CD14-positive monocyte (primary cell): ENCODE data around the gene CIB1. TPM values are rescaled to one million over a fixed set of nuclear protein-coding genes. Genes with fewer than 3 reads are reported as not detected.

Experiments
- DNase-seq, 3 donors: peaks; one replicate each; pipeline ENCODE4 v3.0.0-alpha.2; 2011 to 2022
- H2AFZ ChIP-seq: 2 replicates; pipeline ENCODE4 v1.6.0; 2012; ENCODE audit warnings: mild to moderate bottlenecking, low read depth, low read length, inconsistent platforms; ENCODE audit not compliant: insufficient read depth, poor library complexity, severe bottlenecking
- H3K27ac ChIP-seq, 2 donors: 1 replicate in 1 of 2; 2 replicates in 1 of 2; pipeline ENCODE4 v1.5.1; 2012 to 2013; ENCODE audit warnings: low read length in 2 of 2, control low read depth in 1 of 2, inconsistent platforms in 1 of 2, low read depth in 1 of 2, mild to moderate bottlenecking in 1 of 2
- H3K27me3 ChIP-seq, 2 donors: one replicate each; pipeline versions ENCODE4 v1.6.0 to v1.6.1; 2011 to 2013; ENCODE audit warnings: low read length in 2 of 2; ENCODE audit not compliant: control insufficient read depth in 2 of 2, insufficient read depth in 2 of 2
- H3K36me3 ChIP-seq, 2 donors: replicated peaks in 1 of 2; 1 replicate in 1 of 2; 2 replicates in 1 of 2; pipeline versions ENCODE4 v1.5.1 to v1.6.1; 2012 to 2013; ENCODE audit warnings: low read length in 2 of 2, control low read depth in 1 of 2, inconsistent platforms in 1 of 2, mild to moderate bottlenecking in 1 of 2; ENCODE audit not compliant: insufficient read depth in 2 of 2, control insufficient read depth in 1 of 2
- H3K4me1 ChIP-seq, 2 donors: 1 replicate in 1 of 2; 2 replicates in 1 of 2; pipeline versions ENCODE4 v1.5.1 to v1.6.1; 2012 to 2013; ENCODE audit warnings: low read length in 2 of 2, control low read depth in 1 of 2, inconsistent platforms in 1 of 2, mild to moderate bottlenecking in 1 of 2, moderate library complexity in 1 of 2; ENCODE audit not compliant: insufficient read depth in 2 of 2, control insufficient read depth in 1 of 2
- H3K4me2 ChIP-seq: replicated peaks from 2 replicates; pipeline ENCODE3; 2012; ENCODE audit warnings: low read length, moderate library complexity, mild to moderate bottlenecking; ENCODE audit not compliant: poor library complexity, severe bottlenecking; ENCODE audit errors: extremely low read depth
- H3K4me3 ChIP-seq, 3 experiments: fragments of 200-600 bp in 1 of 3; sonication (generic) in 1 of 3; replicated peaks in 1 of 3; 1 replicate in 2 of 3; 2 replicates in 1 of 3; pipeline ENCODE4 v1.5.1; 2011 to 2013; ENCODE audit warnings: low read length in 3 of 3, mild to moderate bottlenecking in 3 of 3, control low read depth in 2 of 3, low read depth in 2 of 3, inconsistent platforms in 1 of 3, moderate library complexity in 1 of 3
- H3K79me2 ChIP-seq: 2 replicates; pipeline ENCODE4 v1.6.0; 2012; ENCODE audit warnings: mild to moderate bottlenecking, control low read depth, inconsistent platforms, low read length, moderate library complexity; ENCODE audit not compliant: insufficient read depth
- H3K9ac ChIP-seq: 2 replicates; pipeline ENCODE4 v1.6.0; 2017; ENCODE audit warnings: low read length, mild to moderate bottlenecking; ENCODE audit not compliant: insufficient read depth, poor library complexity, severe bottlenecking
- H3K9me3 ChIP-seq, 2 donors: replicated peaks in 1 of 2; 1 replicate in 1 of 2; 2 replicates in 1 of 2; pipeline versions ENCODE4 v1.5.1 to v1.6.1; 2012 to 2013; ENCODE audit warnings: low read length in 2 of 2, control low read depth in 1 of 2; ENCODE audit not compliant: control insufficient read depth in 1 of 2, insufficient read depth in 1 of 2
- H4K20me1 ChIP-seq: 2 replicates; pipeline ENCODE4 v1.6.0; 2012; ENCODE audit warnings: mild to moderate bottlenecking, low read length, control low read depth, moderate library complexity; ENCODE audit not compliant: insufficient read depth
- H3K27ac Mint-ChIP-seq, 7 donors: one replicate each; pipeline ENCODE4 v1.8.0; 2020; ENCODE audit warnings: mild to moderate bottlenecking in 7 of 7, mixed read lengths in 7 of 7, moderate library complexity in 6 of 7, inconsistent platforms in 2 of 7
- H3K27me3 Mint-ChIP-seq, 3 donors: one replicate each; pipeline ENCODE4 v1.8.0; 2021 to 2022; ENCODE audit warnings: low read depth in 3 of 3, mild to moderate bottlenecking in 3 of 3, mixed read lengths in 3 of 3, moderate library complexity in 3 of 3, inconsistent platforms in 1 of 3
- H3K36me3 Mint-ChIP-seq, 2 donors: one replicate each; pipeline ENCODE4 v1.8.0; 2020; ENCODE audit warnings: mixed read lengths in 2 of 2, inconsistent platforms in 1 of 2, mild to moderate bottlenecking in 1 of 2
- H3K4me1 Mint-ChIP-seq: one replicate; pipeline ENCODE4 v1.8.0; 2020; ENCODE audit warnings: mild to moderate bottlenecking, mixed read lengths
- H3K4me3 Mint-ChIP-seq, 2 donors: one replicate each; pipeline ENCODE4 v1.8.0; 2020; ENCODE audit warnings: mild to moderate bottlenecking in 2 of 2, mixed read lengths in 2 of 2, moderate library complexity in 1 of 2
- H3K9me3 Mint-ChIP-seq, 7 donors: one replicate each; pipeline ENCODE4 v1.8.0; 2020 to 2022; ENCODE audit warnings: mixed read lengths in 7 of 7, mild to moderate bottlenecking in 6 of 7, moderate library complexity in 6 of 7, inconsistent platforms in 2 of 7
- CTCF ChIP-seq: fragments of 200-600 bp; IDR thresholded peaks from one replicate; pipeline ENCODE4 v1.8.0; 2022; ENCODE audit warnings: antibody characterized with exemption, mild to moderate bottlenecking
- WGBS: methylation state at CpG from one replicate; pipeline ENCODE4 v1.1.5; 2013; ENCODE audit warnings: missing lambda C conversion rate; ENCODE audit not compliant: insufficient coverage; 5-methylcytosine and 5-hydroxymethylcytosine counted together
- intact Hi-C, 2 donors: fragments of 100-400 bp; cut with micrococcal nuclease; formaldehyde crosslinking; loops; one replicate each; pipeline versions ENCODE4 v1.15.0 to v1.15.1; 2023
- polyA plus RNA-seq, 3 donors: library from polyadenylated mRNA; depleted of rRNA in 1 of 3; unstranded in 2 of 3; stranded (reverse) in 1 of 3; fragments of 300-500 nt in 2 of 3; fragments of >200 nt in 1 of 3; fragmentation: Illumina TruSeq in 2 of 3; gene quantifications; 1 replicate in 2 of 3; 2 replicates in 1 of 3; pipeline ENCODE4 v1.2.3, GENCODE V29; 2012 to 2021

The CIB1 gene
- polyA plus RNA-seq, 3 donors = 77.5 to 197 (median 169) TPM

GRCh38 chr15:90230610-90231009 lies 3.1 kb downstream of the CIB1 start:
- intact Hi-C loops = loop anchor here (5.0 to 10.0 kb wide), 3 partner anchors 37 to 656 kb away; partner anchors contain the start of genes IQGAP1 (in 1 of the 2), NGRN (in 1 of the 2) and TICRR (in 1 of the 2)
- Histone ChIP-seq H3K9me3 (no peaks in the 10 kb centered on the region), H3K4me3 (peak overlapping the region in 1 of 3 experiments; percentile 96), H3K4me1 (peaks cover 41 to 47% of the 10 kb centered on the region in 2 donors), H4K20me1 (peaks cover 48% of the 10 kb centered on the region), H3K4me2 (peak overlapping the region; percentile 94), H2AFZ (no peak overlapping the region), H3K9ac (no peak overlapping the region), H3K36me3 (peaks cover 49 to 52% of the 10 kb centered on the region in 2 donors), H3K79me2 (peaks cover 32% of the 10 kb centered on the region), H3K27me3 (no peaks in the 10 kb centered on the region), H3K27ac (peak overlapping the region; percentile 80 to 86)
- Mint-ChIP-seq H3K4me3 (peak overlapping the region in 1 of 2 donors; percentile 61), H3K9me3 (peaks cover 0 to 1% (median 0%) of the 10 kb centered on the region in 7 donors), H3K36me3 (peaks cover 52 to 63% of the 10 kb centered on the region in 2 donors), H3K4me1 (peaks cover 40% of the 10 kb centered on the region), H3K27me3 (no peaks in the 10 kb centered on the region), H3K27ac (peak overlapping the region; percentile 95 to 98 (median 96))
- no peak for TF ChIP-seq CTCF
- WGBS = 91% methylated on average over 4 of the region's 8 CpGs
- no peak for DNase-seq

- Histone ChIP-seq H3K79me2 (peaks cover 32% of the 10 kb centered on the region), H3K4me3 (no peak overlapping the region), H3K4me2 (no peak overlapping the region), H2AFZ (no peak overlapping the region), H3K27ac (peak overlapping the region in 1 of 2 donors; percentile 80), H3K9ac (no peak overlapping the region), H3K4me1 (peaks cover 40 to 46% of the 10 kb centered on the region in 2 donors), H3K9me3 (no peaks in the 10 kb centered on the region), H4K20me1 (peaks cover 53% of the 10 kb centered on the region), H3K36me3 (peaks cover 54 to 57% of the 10 kb centered on the region in 2 donors), H3K27me3 (no peaks in the 10 kb centered on the region)
- Mint-ChIP-seq H3K4me3 (no peak overlapping the region), H3K4me1 (peaks cover 38% of the 10 kb centered on the region), H3K36me3 (peaks cover 56 to 68% of the 10 kb centered on the region in 2 donors), H3K27me3 (no peaks in the 10 kb centered on the region), H3K9me3 (peaks cover 0 to 1% (median 0%) of the 10 kb centered on the region in 7 donors), H3K27ac (peak overlapping the region; percentile 46 to 97 (median 96))
- no peak for TF ChIP-seq CTCF
- over 99% methylated on average over 10 of the region's 12 CpGs for WGBS
- no peak for DNase-seq
- intact Hi-C loops = loop anchor here (5.0 to 10.0 kb wide), 3 partner anchors 37 to 655 kb away; partner anchors contain the start of genes IQGAP1 (in 1 of the 2), NGRN (in 1 of the 2) and TICRR (in 1 of the 2)
Measured at GRCh38 chr15:90230071-90230494, 3.7 kb downstream of the CIB1 start.
